Measurements from ENCODE around the gene GFOD2. TPM values are rescaled to one million over a fixed set of nuclear protein-coding genes. Genes with fewer than 3 reads are reported as not detected.

The GFOD2 gene
- total and polyA plus RNA-seq, 2 of the 13 experiments (the other 11 are each of a cell fraction or from before 2014, with no cell fraction given): 11.1 to 17.2 TPM

GRCh38 chr16:67667453-67667816 lies 51.7 kb downstream of the GFOD2 start (continued):
- TF ChIP-seq ZBTB34 (CRISPR knock-in tag; IDR thresholded peaks at IDR 0.05): peak; percentile 83; the same call in 1 of the 2 replicates
- TF ChIP-seq MTF1 (CRISPR knock-in tag; IDR thresholded peaks at IDR 0.05): no peak
- TF ChIP-seq ZNF768 (CRISPR knock-in tag; IDR thresholded peaks at IDR 0.05): no peak
- no peak for TF ChIP-seq SMC3 (IDR thresholded peaks at IDR 0.05; ENCODE audit: low read length)
- TF ChIP-seq ZBTB40 (IDR thresholded peaks at IDR 0.05): no peak
- 0 out of 2 replicates have a peak, but pooled peaks have one; percentile 29 for TF ChIP-seq ZBTB40 (CRISPR knock-in tag; IDR thresholded peaks at IDR 0.05)
- TF ChIP-seq SIX1 (CRISPR knock-in tag; IDR thresholded peaks at IDR 0.05; ENCODE audit: borderline replicate concordance): no peak
- TF ChIP-seq BCLAF1 (IDR thresholded peaks at IDR 0.05): no peak
- no peak for TF ChIP-seq SKI (IDR thresholded peaks at IDR 0.05; ENCODE audit: partially characterized antibody)
- no peak for TF ChIP-seq ZBTB26 (CRISPR knock-in tag; IDR thresholded peaks at IDR 0.05; ENCODE audit: borderline replicate concordance)
- TF ChIP-seq ZNF510 (CRISPR knock-in tag; IDR thresholded peaks at IDR 0.05; ENCODE audit: low read depth): no peak
- TF ChIP-seq ZNF530 (CRISPR knock-in tag; IDR thresholded peaks at IDR 0.05; ENCODE audit: low read depth): no peak
- no peak for TF ChIP-seq SUZ12 (IDR thresholded peaks at IDR 0.05; ENCODE audit: low read depth, low read length)
- TF ChIP-seq SMAD3 (CRISPR knock-in tag; IDR thresholded peaks at IDR 0.05): no peak
- TF ChIP-seq ZNF205 (CRISPR knock-in tag; IDR thresholded peaks at IDR 0.05): no peak
- no peak for TF ChIP-seq MIER3 (CRISPR knock-in tag; IDR thresholded peaks at IDR 0.05; ENCODE audit: borderline replicate concordance)
- no peak for TF ChIP-seq YEATS2 (CRISPR knock-in tag; IDR thresholded peaks at IDR 0.05; ENCODE audit: borderline replicate concordance)
- TF ChIP-seq ZZZ3 (CRISPR knock-in tag; IDR thresholded peaks at IDR 0.05; ENCODE audit: borderline replicate concordance): no peak
